Fibroblast of the aortic adventitia (primary cell): ENCODE measurements around the gene HOXB3. TPM values are rescaled to one million over a fixed set of nuclear protein-coding genes. Genes with fewer than 3 reads are reported as not detected.
"Not testable (repeated sequence)": the region's sequence is repeated elsewhere in the genome, so short reads cannot be mapped to it uniquely, and the experiment has no call there.

Source experiments
- DNase-seq: peaks from one replicate; pipeline ENCODE4 v3.0.0-alpha.2; 2010; ENCODE audit warnings: low read depth
- H3K4me3 ChIP-seq: 2 replicates; pipeline ENCODE4 v1.5.1; 2011; ENCODE audit warnings: low read depth, mild to moderate bottlenecking, control low read depth, low read length, moderate library complexity
- total RNA-seq: library from RNA; depleted of rRNA; stranded (reverse); fragments of >200 nt; gene quantifications from 2 replicates; pipeline ENCODE4 v1.2.3, GENCODE V29; 2012; ENCODE audit warnings: low replicate concordance
- TF ChIP-seq, protein P1 (sequence below): IDR thresholded peaks from 2 replicates; pipeline ENCODE4 v1.5.1; 2011; ENCODE audit warnings: mild to moderate bottlenecking, low read length, control low read depth, inconsistent platforms; ENCODE audit not compliant: insufficient read depth

Gene HOXB3
- total RNA-seq, 1 donor = 9.7 TPM

DNA sequence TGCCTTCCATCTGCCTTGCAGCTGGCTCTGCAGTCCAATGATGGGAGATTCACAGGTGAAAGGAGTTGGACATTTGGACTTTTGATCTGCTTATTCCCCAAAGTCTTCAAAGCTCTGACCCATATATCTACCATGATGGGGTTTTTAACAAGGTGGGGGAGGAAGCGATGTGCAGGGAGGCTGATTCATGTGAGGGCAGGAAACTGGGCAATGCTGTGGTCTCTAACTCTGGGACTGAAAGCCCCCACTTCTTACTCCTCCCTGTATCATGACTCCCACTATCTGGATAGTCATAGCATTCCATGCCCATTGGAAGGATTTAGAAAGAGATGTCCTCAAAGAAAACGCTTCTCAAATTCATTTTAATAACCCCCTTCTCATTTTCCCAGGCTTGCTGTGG is 75.6 kb downstream of the HOXB3 start:
- no peak for DNase-seq
- TF ChIP-seq, protein P1, sequence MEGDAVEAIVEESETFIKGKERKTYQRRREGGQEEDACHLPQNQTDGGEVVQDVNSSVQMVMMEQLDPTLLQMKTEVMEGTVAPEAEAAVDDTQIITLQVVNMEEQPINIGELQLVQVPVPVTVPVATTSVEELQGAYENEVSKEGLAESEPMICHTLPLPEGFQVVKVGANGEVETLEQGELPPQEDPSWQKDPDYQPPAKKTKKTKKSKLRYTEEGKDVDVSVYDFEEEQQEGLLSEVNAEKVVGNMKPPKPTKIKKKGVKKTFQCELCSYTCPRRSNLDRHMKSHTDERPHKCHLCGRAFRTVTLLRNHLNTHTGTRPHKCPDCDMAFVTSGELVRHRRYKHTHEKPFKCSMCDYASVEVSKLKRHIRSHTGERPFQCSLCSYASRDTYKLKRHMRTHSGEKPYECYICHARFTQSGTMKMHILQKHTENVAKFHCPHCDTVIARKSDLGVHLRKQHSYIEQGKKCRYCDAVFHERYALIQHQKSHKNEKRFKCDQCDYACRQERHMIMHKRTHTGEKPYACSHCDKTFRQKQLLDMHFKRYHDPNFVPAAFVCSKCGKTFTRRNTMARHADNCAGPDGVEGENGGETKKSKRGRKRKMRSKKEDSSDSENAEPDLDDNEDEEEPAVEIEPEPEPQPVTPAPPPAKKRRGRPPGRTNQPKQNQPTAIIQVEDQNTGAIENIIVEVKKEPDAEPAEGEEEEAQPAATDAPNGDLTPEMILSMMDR = no peak
- no peak overlapping the region for H3K4me3 ChIP-seq

DNA sequence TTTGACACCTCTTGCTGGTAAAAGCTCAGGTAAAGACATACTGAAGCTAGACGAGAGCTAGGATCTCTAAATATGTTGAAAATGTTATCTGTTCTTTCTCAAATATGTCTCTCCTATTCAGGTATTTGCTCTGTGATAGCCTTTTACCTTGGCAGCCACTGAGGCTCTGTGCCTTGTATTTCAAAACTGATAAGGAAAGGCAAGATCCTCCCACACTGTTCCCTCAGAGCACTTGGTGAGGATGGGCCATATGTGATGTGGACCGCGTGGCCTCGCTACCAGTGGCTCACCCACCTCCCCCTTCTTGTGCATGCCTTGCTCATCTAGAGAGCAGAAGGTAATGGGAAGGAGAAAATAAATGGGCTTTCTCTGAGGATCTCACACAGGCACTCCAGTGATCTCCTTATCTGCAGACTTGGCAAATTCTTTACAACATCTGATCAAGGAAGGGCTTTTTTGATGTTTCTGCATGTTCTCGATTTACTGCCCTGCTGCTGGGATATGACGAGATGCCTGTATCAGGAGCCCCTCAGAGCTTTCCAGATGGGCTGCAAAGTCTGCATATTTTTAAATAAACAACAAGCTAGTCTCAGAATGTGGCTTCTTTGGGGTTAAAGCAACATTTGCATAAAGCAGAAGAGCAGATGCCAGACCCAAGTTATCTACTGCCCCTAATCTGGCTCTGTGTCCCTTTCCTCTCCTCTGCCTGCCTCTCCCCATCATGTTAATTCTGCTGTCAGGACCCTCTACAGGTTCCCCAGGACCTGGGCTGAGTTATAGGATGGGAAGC is 76.2 kb downstream of the HOXB3 start:
- no peak overlapping the region for H3K4me3 ChIP-seq
- TF ChIP-seq, protein P1 = no peak
- DNase-seq = no peak

DNA sequence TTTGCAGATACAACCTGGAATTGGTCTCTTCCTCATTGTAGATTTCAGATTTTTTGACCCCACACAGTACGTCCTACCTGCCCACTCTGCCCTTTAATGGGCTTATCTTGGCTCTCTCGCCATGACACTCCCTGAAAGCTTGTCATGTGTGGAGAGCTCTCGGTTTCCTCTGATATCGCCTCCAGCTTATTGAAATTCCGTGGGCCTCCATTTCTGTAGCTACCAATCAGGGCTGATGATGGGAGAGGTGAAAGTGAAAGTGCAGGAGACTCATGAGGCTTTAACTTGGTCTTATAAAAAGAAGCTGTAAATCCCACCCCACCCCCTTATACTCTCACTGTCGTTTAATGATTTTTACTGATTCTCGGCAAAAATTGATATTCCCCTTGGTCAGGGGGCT is 76.9 kb downstream of the HOXB3 start:
- no peak overlapping the region for H3K4me3 ChIP-seq
- peak; percentile 17 for DNase-seq
- TF ChIP-seq, protein P1 = no peak

DNA sequence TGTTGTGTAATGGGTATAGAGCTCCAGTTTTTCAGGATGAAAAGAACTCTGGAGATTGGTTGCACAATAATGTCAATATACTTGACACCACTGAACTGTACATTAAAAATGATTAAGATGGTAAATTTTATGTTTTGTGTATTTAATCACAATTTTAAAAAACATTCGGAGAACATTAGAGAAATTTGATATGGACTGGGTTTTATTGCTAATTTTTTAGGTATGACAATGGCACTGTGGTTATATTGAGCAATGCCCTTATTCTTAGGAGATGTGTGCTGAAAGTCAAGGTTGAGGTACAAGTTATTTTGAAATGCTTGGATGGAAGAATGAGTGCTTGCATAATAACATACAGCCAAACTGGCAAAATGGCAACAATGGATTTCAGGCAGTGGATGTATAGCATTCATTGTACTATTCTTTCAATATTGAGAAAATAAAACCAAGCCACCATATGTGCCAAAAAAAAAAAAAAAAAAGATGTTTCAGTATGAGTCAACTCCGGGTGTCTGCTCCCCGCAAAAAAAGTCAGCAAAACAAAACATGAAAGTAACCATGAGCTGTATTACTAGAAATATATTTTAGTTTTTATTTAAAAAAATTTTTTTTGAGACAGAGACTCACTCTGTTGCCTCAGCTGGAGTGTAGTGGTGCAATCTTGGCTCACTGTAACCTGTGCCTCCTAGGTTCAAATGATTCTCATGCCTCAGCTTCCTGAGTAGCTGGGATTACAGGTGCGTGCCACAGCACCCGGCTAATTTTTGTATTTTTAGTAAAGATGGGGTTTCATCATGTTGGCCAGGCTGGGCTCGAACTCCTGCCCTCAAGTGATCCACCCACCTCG is 79.1 kb downstream of the HOXB3 start:
- no peak overlapping the region for H3K4me3 ChIP-seq
- TF ChIP-seq, protein P1 = no peak
- peak; percentile 92 for DNase-seq

DNA sequence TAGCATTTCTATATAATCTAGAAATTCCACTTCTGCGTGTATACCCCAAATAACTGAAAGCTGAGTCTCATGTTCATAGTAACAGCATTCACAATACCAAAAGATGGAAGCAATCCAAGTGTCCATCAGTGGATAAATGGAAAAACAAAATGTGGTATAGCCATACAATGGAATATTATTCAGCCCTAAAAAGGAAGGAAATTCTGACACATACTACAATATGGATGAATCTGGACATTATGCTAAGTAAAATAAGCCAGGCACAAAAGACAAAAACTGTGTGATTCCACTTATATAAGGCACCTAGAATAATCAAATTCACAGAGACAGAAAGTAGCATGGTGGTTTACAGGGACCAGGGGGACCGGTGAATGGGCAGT is 79.7 kb downstream of the HOXB3 start:
- H3K4me3 ChIP-seq = no peak overlapping the region
- TF ChIP-seq, protein P1 = no peak
- DNase-seq = no peak

DNA sequence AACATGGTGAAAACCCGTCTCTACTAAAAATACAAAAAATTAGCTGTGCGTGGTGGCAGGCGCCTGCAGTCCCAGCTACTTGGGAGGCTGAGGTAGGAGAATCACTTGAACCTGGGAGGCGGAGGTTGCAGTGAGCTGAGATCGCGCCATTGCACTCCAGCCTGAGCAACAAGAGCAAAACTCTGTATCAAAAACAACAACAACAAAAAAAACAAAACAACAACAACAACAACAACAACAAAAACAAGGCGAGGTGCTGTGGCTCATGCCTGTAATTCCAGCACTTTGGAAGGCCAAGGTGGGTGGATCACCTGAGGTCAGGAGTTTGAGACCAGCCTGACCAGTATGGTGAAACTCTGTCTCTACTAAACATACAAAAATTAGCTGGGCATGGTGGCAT is 80.3 kb downstream of the HOXB3 start:
- not testable (repeated sequence) for DNase-seq, H3K4me3 ChIP-seq

DNA sequence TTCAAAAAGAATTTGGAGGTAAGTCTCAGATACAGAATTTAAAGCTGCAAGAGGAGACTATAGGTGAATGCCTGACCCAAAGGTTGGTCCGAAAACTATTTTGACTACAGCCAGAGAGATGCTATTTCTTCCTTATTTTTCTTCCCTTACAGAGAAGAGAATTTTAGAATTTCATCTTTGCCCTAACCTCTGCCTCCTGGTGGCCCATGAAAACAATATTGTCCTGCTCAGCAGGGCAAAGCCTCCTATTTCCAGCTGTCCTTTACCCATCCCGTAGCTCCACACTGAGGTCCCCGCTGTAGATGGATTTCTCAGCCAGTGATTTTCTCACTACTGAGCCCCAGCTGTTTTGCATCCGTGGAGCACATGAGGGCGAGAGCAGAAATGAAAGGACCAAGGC is 83.8 kb downstream of the HOXB3 start:
- DNase-seq = no peak
- no peak overlapping the region for H3K4me3 ChIP-seq
- TF ChIP-seq, protein P1 = no peak
